ENCODE measurements around the gene PSMD7. TPM values are rescaled to one million over a fixed set of nuclear protein-coding genes. Genes with fewer than 3 reads are reported as not detected.

Gene PSMD7
- total and polyA plus RNA-seq, 2 of the 13 experiments (the other 11 are each of a cell fraction or from before 2014, with no cell fraction given) = 105 to 224 TPM

Other genes starting within 250 kb of the PSMD7 start
- gene NPIPB15, start 79.5 kb downstream of the PSMD7 start, total RNA-seq (2016; rRNA removed; fragmentation: Illumina TruSeq; extraction: Trizol) = 0.70 and 2.7 TPM in 2 replicates
- 12.8 and 13.5 TPM in 2 replicates for gene NPIPB15, start 79.5 kb downstream of the PSMD7 start, polyA plus RNA-seq (2011; rRNA removed)
- 0.31 TPM in 1 of 2 replicates, not detected in the other for gene CLEC18B, start 124.7 kb downstream of the PSMD7 start, total RNA-seq (2016; rRNA removed; fragmentation: Illumina TruSeq; extraction: Trizol)
- gene CLEC18B, start 124.7 kb downstream of the PSMD7 start, polyA plus RNA-seq (2011; rRNA removed) = 0.54 and 1.1 TPM in 2 replicates

Data from HepG2 (cell line).